Kidney epithelial cell (primary cell): ENCODE results near the gene CMTM4. TPM values are rescaled to one million over a fixed set of nuclear protein-coding genes. Genes with fewer than 3 reads are reported as not detected.

ENCODE experiments used
- DNase-seq: peaks from one replicate; pipeline ENCODE4 v3.0.0-alpha.2; 2010; ENCODE audit warnings: low read depth
- H3K27me3 ChIP-seq: 2 replicates; pipeline ENCODE4 v1.6.0; 2011; ENCODE audit warnings: low read length; ENCODE audit not compliant: control insufficient read depth, insufficient read depth
- H3K36me3 ChIP-seq: 2 replicates; pipeline ENCODE4 v1.5.1; 2011; ENCODE audit warnings: low read length; ENCODE audit not compliant: control insufficient read depth, insufficient read depth
- H3K4me3 ChIP-seq: 2 replicates; pipeline ENCODE4 v1.5.1; 2011; ENCODE audit warnings: low read depth, mild to moderate bottlenecking, control low read depth, low read length
- CTCF ChIP-seq: IDR thresholded peaks from 2 replicates; pipeline ENCODE4 v1.5.1; 2011; ENCODE audit warnings: mild to moderate bottlenecking, moderate library complexity, low read length, control low read depth, inconsistent platforms; ENCODE audit not compliant: insufficient read depth, poor library complexity, severe bottlenecking
- total RNA-seq: library from RNA; depleted of rRNA; stranded (reverse); fragments of >200 nt; gene quantifications from 2 replicates; pipeline ENCODE4 v1.2.3, GENCODE V29; 2015

CMTM4 gene
- total RNA-seq, 1 donor from 2014 or later, result 75.2 TPM

- no peak for DNase-seq
- Histone ChIP-seq H3K27me3 (no peaks in the 10 kb centered on the region), H3K36me3 (no peaks in the 10 kb centered on the region), H3K4me3 (no peak overlapping the region)
- no peak for TF ChIP-seq CTCF
Observed at GRCh38 chr16:66621973-66622372, 74.6 kb downstream of the CMTM4 start.

- Histone ChIP-seq H3K27me3 (no peaks in the 10 kb centered on the region), H3K36me3 (no peaks in the 10 kb centered on the region), H3K4me3 (no peak overlapping the region)
- DNase-seq, result no peak
- no peak for TF ChIP-seq CTCF
Observed at GRCh38 chr16:66620429-66620795, 76.1 kb downstream of the CMTM4 start.

- no peaks in the 10 kb centered on the region for H3K36me3 ChIP-seq
Observed at GRCh38 chr16:66619534-66620428, 76.8 kb downstream of the CMTM4 start.

GRCh38 chr16:66618588-66619375 lies 77.8 kb downstream of the CMTM4 start:
- Histone ChIP-seq H3K27me3 (no peaks in the 10 kb centered on the region), H3K4me3 (no peak overlapping the region), H3K36me3 (no peaks in the 10 kb centered on the region)
- peak; percentile 96 for DNase-seq
- TF ChIP-seq CTCF, result no peak

More at GRCh38 chr16:66619534-66620428, 76.8 kb downstream of the CMTM4 start:
- DNase-seq, result peak; percentile 41
- no peak for TF ChIP-seq CTCF
- H3K4me3 ChIP-seq, result no peak overlapping the region
- H3K27me3 ChIP-seq, result no peaks in the 10 kb centered on the region

- DNase-seq, result no peak
- H3K27me3 ChIP-seq, result no peaks in the 10 kb centered on the region
- no peaks in the 10 kb centered on the region for H3K36me3 ChIP-seq
- no peak for TF ChIP-seq CTCF
- no peak overlapping the region for H3K4me3 ChIP-seq
Observed at GRCh38 chr16:66617728-66618127, 78.8 kb downstream of the CMTM4 start.
